ENCODE data around the gene CYREN.
"Not testable (repeated sequence)": the region's sequence is repeated elsewhere in the genome, so short reads cannot be mapped to it uniquely, and the experiment has no call there.

CYREN gene

GRCh38 chr7:135179321-135179925 is 8.9 kb upstream of the CYREN start:
- DNase-seq (ENCODE audit: low read depth): no peak
- no peak overlapping the region for H3K4me3 ChIP-seq (ENCODE audit: low read length)
- no peak for TF ChIP-seq CTCF (IDR thresholded peaks at IDR 0.05; ENCODE audit: insufficient read depth, low read depth, low read length, missing control alignments)

- TF ChIP-seq CTCF (IDR thresholded peaks at IDR 0.05; ENCODE audit: insufficient read depth, low read depth, low read length, missing control alignments): no peak
- H3K4me3 ChIP-seq (ENCODE audit: low read length): no peak overlapping the region
- no peak for DNase-seq (ENCODE audit: low read depth)
Measured at GRCh38 chr7:135178364-135178763, 7.9 kb upstream of the CYREN start.

- no peak for TF ChIP-seq CTCF (IDR thresholded peaks at IDR 0.05; ENCODE audit: insufficient read depth, low read depth, low read length, missing control alignments)
- H3K4me3 ChIP-seq (ENCODE audit: low read length): no peak overlapping the region
- DNase-seq (ENCODE audit: low read depth): peak; percentile 98
Measured at GRCh38 chr7:135177028-135177696, 6.7 kb upstream of the CYREN start.

- H3K4me3 ChIP-seq (ENCODE audit: low read length): no peak overlapping the region
- TF ChIP-seq CTCF (IDR thresholded peaks at IDR 0.05; ENCODE audit: insufficient read depth, low read depth, low read length, missing control alignments): no peak
- peak; percentile 91 for DNase-seq (ENCODE audit: low read depth)
Measured at GRCh38 chr7:135175931-135176330, 5.4 kb upstream of the CYREN start.

GRCh38 chr7:135174941-135175340 is 4.4 kb upstream of the CYREN start:
- TF ChIP-seq CTCF (IDR thresholded peaks at IDR 0.05; ENCODE audit: insufficient read depth, low read depth, low read length, missing control alignments): no peak
- DNase-seq (ENCODE audit: low read depth): no peak
- H3K4me3 ChIP-seq (ENCODE audit: low read length): no peak overlapping the region

- DNase-seq (ENCODE audit: low read depth); H3K4me3 ChIP-seq (ENCODE audit: low read length): not testable (repeated sequence)
Measured at GRCh38 chr7:135173916-135174315, 3.4 kb upstream of the CYREN start.

GRCh38 chr7:135171581-135172291 is 1.2 kb upstream of the CYREN start:
- peak; percentile 81 for DNase-seq (ENCODE audit: low read depth)
- not testable (repeated sequence) for H3K4me3 ChIP-seq (ENCODE audit: low read length)

- not testable (repeated sequence) for DNase-seq (ENCODE audit: low read depth)
- peak overlapping the region; percentile 73 for H3K4me3 ChIP-seq (ENCODE audit: low read length)
Measured at GRCh38 chr7:135170998-135171481, 533 bp upstream of the CYREN start.
